ENCODE measurements around the gene TMUB1.

The TMUB1 gene

GRCh38 chr7:151061213-151062110 is 21.8 kb downstream of the TMUB1 start:
- DNase-seq, result no peak
- in situ Hi-C loops (cut with HindIII; ENCODE audit: low pct_ligation_motif_present, low pct_unique_long_range_greater_than_20kb, low sequenced_read_pairs), result no loop called here

- peak; percentile 83 for DNase-seq
- in situ Hi-C loops (cut with HindIII; ENCODE audit: low pct_ligation_motif_present, low pct_unique_long_range_greater_than_20kb, low sequenced_read_pairs), result no loop called here
Measured at GRCh38 chr7:151060416-151061212, 22.7 kb downstream of the TMUB1 start.

- DNase-seq, result peak; percentile 51
- in situ Hi-C loops (cut with HindIII; ENCODE audit: low pct_ligation_motif_present, low pct_unique_long_range_greater_than_20kb, low sequenced_read_pairs), result no loop called here
Measured at GRCh38 chr7:151060113-151060415, 23.2 kb downstream of the TMUB1 start.

- DNase-seq, result peak; percentile 87
- in situ Hi-C loops (cut with HindIII; ENCODE audit: low pct_ligation_motif_present, low pct_unique_long_range_greater_than_20kb, low sequenced_read_pairs), result no loop called here
Measured at GRCh38 chr7:151059367-151060112, 23.8 kb downstream of the TMUB1 start, which contains the start of gene SLC4A2. Gene SLC4A2 (plus strand): TSS chr7:151059589. CDS start chr7:151061988, 2,399 bp downstream.

- peak; percentile 50 for DNase-seq
- in situ Hi-C loops (cut with HindIII; ENCODE audit: low pct_ligation_motif_present, low pct_unique_long_range_greater_than_20kb, low sequenced_read_pairs), result no loop called here
Measured at GRCh38 chr7:151058781-151059366, 24.4 kb downstream of the TMUB1 start.

- in situ Hi-C loops (cut with HindIII; ENCODE audit: low pct_ligation_motif_present, low pct_unique_long_range_greater_than_20kb, low sequenced_read_pairs), result no loop called here
- peak; percentile 100 for DNase-seq
Measured at GRCh38 chr7:151057989-151058780, 25.1 kb downstream of the TMUB1 start.

- in situ Hi-C loops (cut with HindIII; ENCODE audit: low pct_ligation_motif_present, low pct_unique_long_range_greater_than_20kb, low sequenced_read_pairs), result no loop called here
- DNase-seq, result no peak
Measured at GRCh38 chr7:151057506-151057988, 25.7 kb downstream of the TMUB1 start, which contains the start of gene CDK5. Gene CDK5 (minus strand): TSS chr7:151057897. CDS start chr7:151057848, 49 bp downstream.

- in situ Hi-C loops (cut with HindIII; ENCODE audit: low pct_ligation_motif_present, low pct_unique_long_range_greater_than_20kb, low sequenced_read_pairs), result no loop called here
- no peak for DNase-seq
Measured at GRCh38 chr7:151056666-151057505, 26.4 kb downstream of the TMUB1 start.

GRCh38 chr7:151056283-151056665 is 27.0 kb downstream of the TMUB1 start:
- no peak for DNase-seq
- in situ Hi-C loops (cut with HindIII; ENCODE audit: low pct_ligation_motif_present, low pct_unique_long_range_greater_than_20kb, low sequenced_read_pairs), result no loop called here

GRCh38 chr7:151053751-151054150 is 29.5 kb downstream of the TMUB1 start:
- in situ Hi-C loops (cut with HindIII; ENCODE audit: low pct_ligation_motif_present, low pct_unique_long_range_greater_than_20kb, low sequenced_read_pairs), result no loop called here

GRCh38 chr7:151053096-151053495 is 30.2 kb downstream of the TMUB1 start:
- DNase-seq, result no peak
- in situ Hi-C loops (cut with HindIII; ENCODE audit: low pct_ligation_motif_present, low pct_unique_long_range_greater_than_20kb, low sequenced_read_pairs), result no loop called here

More at GRCh38 chr7:151053751-151054150, 29.5 kb downstream of the TMUB1 start:
- DNase-seq, result no peak

- peak; percentile 77 for DNase-seq
- in situ Hi-C loops (cut with HindIII; ENCODE audit: low pct_ligation_motif_present, low pct_unique_long_range_greater_than_20kb, low sequenced_read_pairs), result no loop called here
Measured at GRCh38 chr7:151051108-151051507, 32.2 kb downstream of the TMUB1 start.

- in situ Hi-C loops (cut with HindIII; ENCODE audit: low pct_ligation_motif_present, low pct_unique_long_range_greater_than_20kb, low sequenced_read_pairs), result no loop called here
- no peak for DNase-seq
Measured at GRCh38 chr7:151048911-151049463, 34.3 kb downstream of the TMUB1 start.

GRCh38 chr7:151047976-151048815 is 35.1 kb downstream of the TMUB1 start, which contains the start of gene ASIC3:
Gene ASIC3 (plus strand): TSS chr7:151048531. CDS start chr7:151048886, 355 bp downstream.
- in situ Hi-C loops (cut with HindIII; ENCODE audit: low pct_ligation_motif_present, low pct_unique_long_range_greater_than_20kb, low sequenced_read_pairs), result no loop called here
- no peak for DNase-seq

Data from ACHN (cell line).